Fibroblast of villous mesenchyme (primary cell): ENCODE results near the gene KCNMB2. TPM values are rescaled to one million over a fixed set of nuclear protein-coding genes. Genes with fewer than 3 reads are reported as not detected.

Source experiments
- DNase-seq: peaks from one replicate; pipeline ENCODE4 v3.0.0-alpha.2; 2010; ENCODE audit warnings: low read depth
- H3K4me3 ChIP-seq: 2 replicates; pipeline ENCODE4 v1.5.1; 2011; ENCODE audit warnings: low read depth, mild to moderate bottlenecking, low read length
- total RNA-seq: library from RNA; depleted of rRNA; stranded (reverse); fragments of >200 nt; gene quantifications from 2 replicates; pipeline ENCODE4 v1.2.3, GENCODE V29; 2012
- TF ChIP-seq, protein P1 (sequence below): IDR thresholded peaks from 2 replicates; pipeline ENCODE4 v1.5.1; 2012; ENCODE audit warnings: low read depth, mild to moderate bottlenecking, low read length; ENCODE audit not compliant: insufficient read depth

The KCNMB2 gene
- total RNA-seq, 1 donor: not detected

DNA sequence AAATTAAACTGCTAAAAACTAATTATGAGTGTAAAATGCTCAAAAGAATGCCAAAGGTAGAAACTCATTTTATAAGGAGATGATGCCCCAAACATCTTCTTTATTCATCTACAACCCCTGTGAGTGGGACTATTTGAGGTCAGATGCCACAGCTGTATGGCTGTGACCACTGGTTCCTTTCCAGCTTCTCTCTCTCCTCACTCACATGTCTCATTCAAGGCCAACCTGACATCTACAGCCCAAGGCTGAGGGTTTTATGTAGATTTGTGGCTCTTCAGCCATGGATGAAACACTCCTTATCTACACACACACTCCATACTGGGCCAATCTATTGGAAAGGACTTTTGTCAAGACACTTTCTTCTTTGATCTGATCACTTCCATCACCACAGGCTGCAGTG is 231.3 kb downstream of the KCNMB2 start:
- H3K4me3 ChIP-seq: no peak overlapping the region
- DNase-seq: no peak
- TF ChIP-seq, protein P1, sequence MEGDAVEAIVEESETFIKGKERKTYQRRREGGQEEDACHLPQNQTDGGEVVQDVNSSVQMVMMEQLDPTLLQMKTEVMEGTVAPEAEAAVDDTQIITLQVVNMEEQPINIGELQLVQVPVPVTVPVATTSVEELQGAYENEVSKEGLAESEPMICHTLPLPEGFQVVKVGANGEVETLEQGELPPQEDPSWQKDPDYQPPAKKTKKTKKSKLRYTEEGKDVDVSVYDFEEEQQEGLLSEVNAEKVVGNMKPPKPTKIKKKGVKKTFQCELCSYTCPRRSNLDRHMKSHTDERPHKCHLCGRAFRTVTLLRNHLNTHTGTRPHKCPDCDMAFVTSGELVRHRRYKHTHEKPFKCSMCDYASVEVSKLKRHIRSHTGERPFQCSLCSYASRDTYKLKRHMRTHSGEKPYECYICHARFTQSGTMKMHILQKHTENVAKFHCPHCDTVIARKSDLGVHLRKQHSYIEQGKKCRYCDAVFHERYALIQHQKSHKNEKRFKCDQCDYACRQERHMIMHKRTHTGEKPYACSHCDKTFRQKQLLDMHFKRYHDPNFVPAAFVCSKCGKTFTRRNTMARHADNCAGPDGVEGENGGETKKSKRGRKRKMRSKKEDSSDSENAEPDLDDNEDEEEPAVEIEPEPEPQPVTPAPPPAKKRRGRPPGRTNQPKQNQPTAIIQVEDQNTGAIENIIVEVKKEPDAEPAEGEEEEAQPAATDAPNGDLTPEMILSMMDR: no peak

DNA sequence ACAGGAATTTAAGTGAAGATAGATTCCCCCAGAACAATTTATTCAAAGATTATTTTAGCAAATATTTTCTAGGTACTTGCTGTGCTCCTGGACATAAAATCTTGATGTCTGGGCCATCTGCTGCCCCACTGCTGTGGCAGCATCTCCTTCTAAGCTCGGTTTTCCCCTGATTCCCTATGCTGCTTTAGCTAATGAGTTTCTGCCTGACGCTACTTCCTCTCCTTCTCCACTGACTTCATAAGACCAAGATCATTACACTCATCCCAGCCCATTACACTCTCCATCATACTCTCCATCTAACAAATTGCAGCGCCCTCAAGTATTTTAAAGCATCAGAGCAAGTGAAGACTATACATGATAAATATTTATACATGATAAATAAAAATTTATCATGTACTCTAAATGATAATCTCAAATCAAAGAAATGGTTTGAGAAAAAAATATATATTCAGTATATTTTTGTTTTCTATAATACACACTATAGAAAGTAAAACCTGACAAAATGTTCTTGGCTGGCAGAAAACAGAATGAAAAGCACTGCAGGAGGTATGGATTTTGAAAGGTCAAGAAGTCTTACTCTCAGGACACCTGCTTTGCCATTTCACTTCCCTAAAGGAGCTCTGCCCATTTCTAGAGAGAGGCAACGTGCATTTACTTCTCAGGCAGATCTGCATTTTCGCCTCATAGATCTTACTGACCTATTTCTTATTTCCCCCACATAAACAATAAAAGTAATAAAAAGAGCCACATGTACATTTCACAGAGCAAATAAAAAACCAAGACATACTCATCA is 232.0 kb downstream of the KCNMB2 start:
- TF ChIP-seq, protein P1: no peak
- H3K4me3 ChIP-seq: no peak overlapping the region
- no peak for DNase-seq

DNA sequence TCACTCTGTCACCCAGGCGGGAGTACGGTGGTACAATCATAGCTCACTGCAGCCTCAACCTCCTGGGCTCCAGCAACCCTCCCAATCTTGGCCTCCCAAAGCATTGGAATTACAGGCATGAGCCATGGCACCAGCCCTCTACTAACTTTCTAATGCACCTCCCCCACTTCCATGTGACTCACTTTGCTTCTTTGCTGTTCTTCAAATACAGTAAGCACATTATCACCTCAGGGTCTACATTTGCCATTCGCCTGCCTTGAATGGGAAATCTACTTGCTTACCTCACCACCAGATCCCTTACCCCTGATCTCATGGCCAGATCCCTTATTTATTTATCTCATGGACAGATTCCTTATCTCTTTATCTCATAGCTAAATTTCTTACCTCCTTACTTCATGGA is 235.3 kb downstream of the KCNMB2 start:
- H3K4me3 ChIP-seq: no peak overlapping the region
- DNase-seq: no peak
- TF ChIP-seq, protein P1: no peak

DNA sequence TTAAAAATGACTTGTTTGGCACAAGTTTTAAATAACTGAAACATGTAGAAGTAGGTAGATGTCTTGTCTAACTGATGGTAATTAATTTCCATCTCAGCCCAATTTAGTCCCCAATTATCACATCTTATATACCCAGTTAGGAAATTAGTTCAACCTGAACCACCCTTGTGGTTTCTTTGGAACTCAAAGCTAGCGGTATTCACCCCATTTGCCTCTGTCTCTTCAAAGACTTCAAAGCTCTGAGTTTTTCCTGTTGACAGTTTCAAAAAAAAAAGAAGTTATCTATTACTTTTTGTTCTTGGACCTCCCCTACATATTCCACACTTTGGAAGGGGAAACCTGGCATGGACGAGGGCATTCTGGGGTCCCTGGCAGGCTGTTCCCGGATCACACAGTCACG is 236.5 kb downstream of the KCNMB2 start:
- TF ChIP-seq, protein P1: no peak
- no peak for DNase-seq
- H3K4me3 ChIP-seq: no peak overlapping the region

DNA sequence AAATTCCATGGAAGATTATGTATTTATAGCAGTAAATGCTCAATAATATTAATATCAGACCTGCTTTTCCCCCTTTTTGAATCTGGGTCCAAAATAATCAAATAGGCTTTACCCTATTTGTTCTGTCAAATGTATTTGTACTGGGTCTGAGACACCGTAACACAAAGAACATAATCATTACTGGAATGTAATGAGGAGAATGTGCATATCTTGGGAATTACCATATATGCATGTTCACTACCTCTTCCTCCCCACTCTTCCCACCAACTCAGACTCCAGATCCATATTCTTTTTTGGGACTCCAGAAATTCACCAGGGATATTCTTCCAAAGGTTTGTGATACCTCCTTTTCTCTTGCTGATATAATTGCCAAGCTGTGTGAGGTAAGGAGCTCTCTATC is 237.1 kb downstream of the KCNMB2 start:
- TF ChIP-seq, protein P1: no peak
- DNase-seq: no peak
- no peak overlapping the region for H3K4me3 ChIP-seq

DNA sequence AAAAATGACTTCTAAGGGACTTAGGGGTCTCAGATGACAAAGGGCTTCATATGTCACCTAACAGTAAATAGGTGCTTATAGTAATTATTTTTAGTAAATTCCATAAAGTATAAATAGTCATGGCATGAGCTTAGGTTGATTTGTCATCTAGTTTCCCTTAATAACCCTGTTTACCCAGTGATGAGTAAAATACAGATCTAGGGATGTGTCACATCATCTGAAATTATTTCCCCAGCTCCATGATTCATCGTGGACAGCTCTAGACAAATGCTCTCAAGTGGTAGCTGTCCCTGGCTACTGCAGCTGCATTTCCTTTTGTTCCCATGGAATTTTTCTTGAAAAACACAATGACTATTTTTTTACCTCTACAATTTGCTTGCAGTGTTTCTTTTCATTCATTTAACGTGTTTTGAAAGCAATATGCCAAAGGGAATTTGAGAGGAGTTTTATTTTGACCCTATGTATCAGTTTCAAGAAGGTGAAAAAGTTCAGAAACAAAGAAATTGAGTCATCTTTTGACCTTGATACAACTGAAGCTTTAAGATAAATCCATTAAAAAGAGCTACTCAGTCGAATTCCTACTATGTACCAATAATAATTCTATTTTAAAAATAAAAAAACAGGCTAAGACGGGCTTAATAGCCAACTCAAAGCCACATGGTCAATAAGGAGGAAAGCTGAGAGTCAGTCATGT is 241.6 kb downstream of the KCNMB2 start:
- H3K4me3 ChIP-seq: no peak overlapping the region
- DNase-seq: no peak
- TF ChIP-seq, protein P1: no peak

DNA sequence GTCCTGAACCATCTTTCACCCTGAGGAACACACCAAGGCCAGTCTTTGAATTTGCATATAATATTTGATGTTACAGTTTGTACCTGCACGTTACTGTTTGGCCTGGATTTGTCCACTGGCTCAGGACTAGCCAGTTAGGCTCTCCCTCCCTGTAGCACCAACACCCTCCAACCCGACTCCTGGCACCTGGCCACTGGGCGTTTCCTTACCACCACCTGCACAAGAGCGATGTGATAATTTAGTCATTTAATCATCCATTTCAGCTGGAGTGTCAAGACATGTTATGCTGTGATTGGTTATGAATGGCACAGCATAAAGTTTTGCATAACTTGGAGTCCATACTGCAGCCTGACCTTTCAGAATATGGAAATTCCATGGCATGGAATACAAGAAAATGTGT is 242.4 kb downstream of the KCNMB2 start:
- TF ChIP-seq, protein P1: no peak
- no peak for DNase-seq

More for the DNA sequence above, 242.4 kb downstream of the KCNMB2 start:
- no peak overlapping the region for H3K4me3 ChIP-seq
